ENCODE data around the gene LMX1B. TPM values are rescaled to one million over a fixed set of nuclear protein-coding genes. Genes with fewer than 3 reads are reported as not detected.

The LMX1B gene
- total and polyA plus RNA-seq, 2 donors (not counting 3 experiments of a cell fraction or from before 2014, with no cell fraction given): not detected

- CTCF ChIA-PET: interaction anchor here (0.9 kb wide), 1 partner anchor 25 kb away, joined by 5 read pairs; no protein-coding TSS in a partner anchor
- Histone ChIP-seq H3K4me1 (ENCODE audit: control insufficient read depth, extremely low read depth, insufficient read depth, low read length) (no peaks in the 10 kb centered on the region), H4K20me1 (replicated peaks; ENCODE audit: control insufficient read depth, extremely low read depth, insufficient read depth, low read length) (no peaks in the 10 kb centered on the region), H2AFZ (ENCODE audit: low read depth, low read length) (no peak overlapping the region), H3K4me2 (ENCODE audit: insufficient read depth, low read length) (no peak overlapping the region), H3K27me3 (ENCODE audit: control insufficient read depth in 2 of 2, insufficient read depth in 2 of 2, low read length in 2 of 2) (peaks cover 29 to 48% of the 10 kb centered on the region in 2 experiments), H3K27ac (ENCODE audit: insufficient read depth, low read depth, low read length) (no peak overlapping the region), H3K4me3 (replicated peaks in 1 of 3; ENCODE audit: insufficient read depth in 1 of 3, low read depth in 1 of 3, low read length in 3 of 3) (no peak overlapping the region), H3K9ac (replicated peaks; ENCODE audit: extremely low read depth, insufficient read depth, low read length) (no peak overlapping the region), H3K36me3 (ENCODE audit: control insufficient read depth in 2 of 2, extremely low read depth in 1 of 2, insufficient read depth in 2 of 2, low read length in 2 of 2) (no peaks in the 10 kb centered on the region), H3K79me2 (ENCODE audit: control insufficient read depth, insufficient read depth, low read length) (no peaks in the 10 kb centered on the region), H3K9me3 (replicated peaks; ENCODE audit: control insufficient read depth, insufficient read depth, low read length) (no peaks in the 10 kb centered on the region), H3K9me1 (replicated peaks; ENCODE audit: control insufficient read depth, extremely low read depth, insufficient read depth, low read length) (no peaks in the 10 kb centered on the region)
- TF ChIP-seq MYC (IDR thresholded peaks at IDR 0.05; ENCODE audit: low read depth, low read length): no peak
- TF ChIP-seq FOS (IDR thresholded peaks at IDR 0.05; ENCODE audit: borderline replicate concordance, insufficient read depth, low read length): no peak
- intact Hi-C loops (cut with micrococcal nuclease): no loop called here
- DNase-seq (ENCODE audit: low read depth, low spot score): no peak
- dilution Hi-C loops (cut with MboI; ENCODE audit: extremely low pct_ligation_motif_present, low sequenced_read_pairs): no loop called here
- BruUV-seq (replicated peaks): no TSS peak
- no peak for FAIRE-seq
- POLR2A ChIA-PET: no interaction called here
These were observed 23.5 kb downstream of the LMX1B start for GRCh38 chr9:126636983-126637798.

- BruUV-seq (replicated peaks): no TSS peak
- no peaks in the 10 kb centered on the region for H3K9me1 ChIP-seq (replicated peaks; ENCODE audit: control insufficient read depth, extremely low read depth, insufficient read depth, low read length)
- no peaks in the 10 kb centered on the region for H3K79me2 ChIP-seq (ENCODE audit: control insufficient read depth, insufficient read depth, low read length)
- dilution Hi-C loops (cut with MboI; ENCODE audit: extremely low pct_ligation_motif_present, low sequenced_read_pairs) (no loop called here), intact Hi-C loops (cut with micrococcal nuclease) (no loop called here)
- FAIRE-seq (no peak), DNase-seq (ENCODE audit: low read depth, low spot score) (no peak)
- ChIA-PET CTCF (interaction anchor here (0.7 to 4.4 kb wide), 3 partner anchors 15 to 52 kb away, joined by 3 to 19 read pairs (median 4); no protein-coding TSS in a partner anchor), POLR2A (no interaction called here)
- no peak overlapping the region for H3K4me3 ChIP-seq (replicated peaks in 1 of 3; ENCODE audit: insufficient read depth in 1 of 3, low read depth in 1 of 3, low read length in 3 of 3)
- H4K20me1 ChIP-seq (replicated peaks; ENCODE audit: control insufficient read depth, extremely low read depth, insufficient read depth, low read length): no peaks in the 10 kb centered on the region
- no peak overlapping the region for H2AFZ ChIP-seq (ENCODE audit: low read depth, low read length)
- no peaks in the 10 kb centered on the region for H3K4me1 ChIP-seq (ENCODE audit: control insufficient read depth, extremely low read depth, insufficient read depth, low read length)
- peaks cover 42 to 55% of the 10 kb centered on the region in 2 experiments for H3K27me3 ChIP-seq (ENCODE audit: control insufficient read depth in 2 of 2, insufficient read depth in 2 of 2, low read length in 2 of 2)
- H3K36me3 ChIP-seq (ENCODE audit: control insufficient read depth in 2 of 2, extremely low read depth in 1 of 2, insufficient read depth in 2 of 2, low read length in 2 of 2): no peaks in the 10 kb centered on the region
- H3K9me3 ChIP-seq (replicated peaks; ENCODE audit: control insufficient read depth, insufficient read depth, low read length): no peaks in the 10 kb centered on the region
- TF ChIP-seq CTCF (IDR thresholded peaks at IDR 0.05; ENCODE audit: extremely low read depth in 1 of 2, insufficient read depth in 1 of 2, low read depth in 1 of 2, low read length in 2 of 2) (no peak), EZH2 (IDR thresholded peaks at IDR 0.05; ENCODE audit: borderline replicate concordance, low read depth, low read length, severe bottlenecking) (peak; percentile 78)
- H3K27ac ChIP-seq (ENCODE audit: insufficient read depth, low read depth, low read length): no peak overlapping the region
- H3K9ac ChIP-seq (replicated peaks; ENCODE audit: extremely low read depth, insufficient read depth, low read length): no peak overlapping the region
- no peak overlapping the region for H3K4me2 ChIP-seq (ENCODE audit: insufficient read depth, low read length)
These were observed 24.9 kb downstream of the LMX1B start for GRCh38 chr9:126638571-126639132.

Data from endothelial cell of umbilical vein (primary cell).